Measurements from ENCODE around the gene CEP290. TPM values are rescaled to one million over a fixed set of nuclear protein-coding genes. Genes with fewer than 3 reads are reported as not detected.
"Not testable (repeated sequence)": the region's sequence is repeated elsewhere in the genome, so short reads cannot be mapped to it uniquely, and the experiment has no call there.

CEP290 gene
- total and polyA plus RNA-seq, 2 experiments from 2014 or later: 17.3 to 25.7 TPM

GRCh38 chr12:88035907-88036289 is 106.0 kb downstream of the CEP290 start (continued):
- TF ChIP-seq ZNF462 (CRISPR knock-in tag; IDR thresholded peaks at IDR 0.05): no peak
- no peak for TF ChIP-seq ETS1 (IDR thresholded peaks at IDR 0.05)
- TF ChIP-seq ZNF114 (CRISPR knock-in tag; IDR thresholded peaks at IDR 0.05): no peak

DNA sequence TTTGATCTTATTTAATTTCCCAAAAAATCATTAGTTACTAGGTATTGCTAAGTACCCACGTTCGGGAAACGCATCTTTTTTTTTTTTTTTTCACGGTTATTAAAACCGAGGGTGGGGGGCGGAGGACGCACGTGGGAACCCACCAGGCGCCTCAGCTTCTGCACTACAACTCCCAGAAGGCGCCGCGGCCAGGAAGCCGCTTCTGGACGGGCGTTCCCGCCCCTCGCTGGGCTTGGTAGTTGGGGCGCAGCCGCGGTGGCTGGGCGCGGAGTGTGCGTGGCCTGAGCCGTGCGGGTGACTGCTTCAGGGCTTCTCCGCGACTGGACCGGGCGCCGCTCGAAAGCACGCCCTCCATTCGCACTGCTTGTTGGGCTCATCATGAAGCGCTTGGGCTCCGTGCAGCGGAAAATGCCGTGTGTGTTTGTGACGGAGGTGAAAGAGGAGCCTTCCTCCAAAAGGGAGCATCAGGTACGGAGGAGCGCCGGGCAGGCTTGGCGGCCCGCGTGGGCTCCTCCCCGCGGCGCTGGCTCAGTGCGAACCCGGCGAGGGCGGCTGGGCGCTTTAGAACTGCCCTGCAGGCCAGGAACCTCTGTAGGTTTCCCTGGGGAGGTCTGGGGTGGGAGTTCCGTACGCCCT is 106.5 kb downstream of the CEP290 start:
- Mint-ChIP-seq H3K9me3 (peaks cover 18% of the 10 kb centered on the region), H3K27ac (peak overlapping the region; percentile 96), H3K4me3 (peak overlapping the region; percentile 97), H3K36me3 (ENCODE audit: low read depth) (peaks cover 7% of the 10 kb centered on the region; the same call in 1 of the 3 replicates), H3K27me3 (ENCODE audit: insufficient read depth, low read depth, poor library complexity) (no peaks in the 10 kb centered on the region), H3K4me1 (peaks cover 32% of the 10 kb centered on the region)
- no peaks in the 10 kb centered on the region for H3K27me3 ChIP-seq (ENCODE audit: insufficient read depth)
- no peaks in the 10 kb centered on the region for H3K9me2 ChIP-seq (ENCODE audit: insufficient read depth)
- no peaks in the 10 kb centered on the region for H3F3A ChIP-seq (replicated peaks; ENCODE audit: low read depth)
- peaks cover 48% of the 10 kb centered on the region for H3K79me2 ChIP-seq (replicated peaks; ENCODE audit: insufficient read depth)
- no peak overlapping the region for H3K27ac ChIP-seq (ENCODE audit: low read depth)
- TF ChIP-seq CREB1 (CRISPR knock-in tag; IDR thresholded peaks at IDR 0.05; ENCODE audit: low read depth): 0 out of 2 replicates have a peak, but pooled peaks have one; percentile 16
- TF ChIP-seq ZNF331 (CRISPR knock-in tag; IDR thresholded peaks at IDR 0.05; ENCODE audit: low read depth): no peak
- TF ChIP-seq ETS1 (IDR thresholded peaks at IDR 0.05): peak; percentile 76
- peak; percentile 98 for TF ChIP-seq POLR2AphosphoS5 (IDR thresholded peaks at IDR 0.05; ENCODE audit: low read depth)
- no peak for TF ChIP-seq EZH2phosphoT487 (IDR thresholded peaks at IDR 0.05; ENCODE audit: unreplicated experiment)
- peak; percentile 87 for DNase-seq (ENCODE audit: low spot score)
- peaks cover 11% of the 10 kb centered on the region; the same call in 1 of the 2 replicates for H4K20me1 ChIP-seq (replicated peaks; ENCODE audit: insufficient read depth)
- peak overlapping the region; percentile 89 for H3K4me3 ChIP-seq
- peak; percentile 98 for ATAC-seq
- peaks cover 25% of the 10 kb centered on the region for H3K4me1 ChIP-seq (ENCODE audit: insufficient read depth)
- H3K4me2 ChIP-seq: peak overlapping the region; percentile 93
- peak overlapping the region; percentile 80 for H2AFZ ChIP-seq
- H3K36me3 ChIP-seq (ENCODE audit: insufficient read depth): no peaks in the 10 kb centered on the region

GRCh38 chr12:88031161-88031560 is 110.7 kb downstream of the CEP290 start:
- H3K36me3 Mint-ChIP-seq (ENCODE audit: low read depth): peaks cover 13% of the 10 kb centered on the region; the same call in 1 of the 3 replicates
- not testable (repeated sequence) for H3K27ac ChIP-seq (ENCODE audit: low read depth); ATAC-seq; DNase-seq (ENCODE audit: low spot score); H3K27me3 ChIP-seq (ENCODE audit: insufficient read depth); H3K4me1 Mint-ChIP-seq; H3K36me3 ChIP-seq (ENCODE audit: insufficient read depth); H3F3A ChIP-seq (replicated peaks; ENCODE audit: low read depth); H3K4me2 ChIP-seq; H3K4me1 ChIP-seq (ENCODE audit: insufficient read depth); H3K9me2 ChIP-seq (ENCODE audit: insufficient read depth); H3K4me3 Mint-ChIP-seq; H2AFZ ChIP-seq; H4K20me1 ChIP-seq (replicated peaks; ENCODE audit: insufficient read depth); H3K27me3 Mint-ChIP-seq (ENCODE audit: insufficient read depth, low read depth, poor library complexity); H3K27ac Mint-ChIP-seq; H3K4me3 ChIP-seq; H3K79me2 ChIP-seq (replicated peaks; ENCODE audit: insufficient read depth)
- peaks cover 24% of the 10 kb centered on the region for H3K9me3 Mint-ChIP-seq

All from GM23338 (cell line).